Non-pigmented ciliary epithelial cell (primary cell): Measurements from ENCODE around the gene MED12.

Experiments used
- DNase-seq: peaks from one replicate; pipeline ENCODE4 v3.0.0-alpha.2; 2010; ENCODE audit warnings: low read depth

Gene MED12

GRCh38 chrX:71107762-71108360 is 10.5 kb upstream of the MED12 start:
- no peak for DNase-seq

- DNase-seq = no peak
Observed at GRCh38 chrX:71109051-71109450, 9.3 kb upstream of the MED12 start.

- DNase-seq = no peak
Observed at GRCh38 chrX:71111141-71111843, 7.1 kb upstream of the MED12 start, which contains the start of gene IL2RG. Gene IL2RG (minus strand): TSS chrX:71111577. CDS start chrX:71111539, 38 bp downstream.

- no peak for DNase-seq
Observed at GRCh38 chrX:71111921-71112431, 6.4 kb upstream of the MED12 start.

GRCh38 chrX:71117358-71117757 is 1.0 kb upstream of the MED12 start:
- no peak for DNase-seq

GRCh38 chrX:71118985-71119535 is 664 bp downstream of the MED12 start:
- no peak for DNase-seq

GRCh38 chrX:71128166-71128833 is 9.9 kb downstream of the MED12 start:
- no peak for DNase-seq

GRCh38 chrX:71128915-71129765 is 10.7 kb downstream of the MED12 start:
- DNase-seq = no peak

GRCh38 chrX:71131510-71131909 is 13.1 kb downstream of the MED12 start:
- DNase-seq = no peak

GRCh38 chrX:71140440-71140839 is 22.0 kb downstream of the MED12 start:
- no peak for DNase-seq

- DNase-seq = no peak
Observed at GRCh38 chrX:71143508-71143907, 25.1 kb downstream of the MED12 start.

GRCh38 chrX:71144651-71145050 is 26.3 kb downstream of the MED12 start, which contains the start of gene NLGN3:
Gene NLGN3 (plus strand): TSS chrX:71144841. CDS start chrX:71147750, 2,909 bp downstream.
- DNase-seq = no peak

- no peak for DNase-seq
Observed at GRCh38 chrX:71147496-71148277, 29.3 kb downstream of the MED12 start.

GRCh38 chrX:71148278-71148663 is 29.9 kb downstream of the MED12 start:
- no peak for DNase-seq

GRCh38 chrX:71151366-71151765 is 33.0 kb downstream of the MED12 start:
- no peak for DNase-seq

GRCh38 chrX:71154196-71154595 is 35.8 kb downstream of the MED12 start:
- DNase-seq = no peak

GRCh38 chrX:71154641-71155040 is 36.2 kb downstream of the MED12 start:
- no peak for DNase-seq

- no peak for DNase-seq
Observed at GRCh38 chrX:71158603-71159002, 40.2 kb downstream of the MED12 start.

GRCh38 chrX:71159335-71159734 is 40.9 kb downstream of the MED12 start:
- DNase-seq = no peak

- no peak for DNase-seq
Observed at GRCh38 chrX:71160475-71160874, 42.1 kb downstream of the MED12 start.

- no peak for DNase-seq
Observed at GRCh38 chrX:71162981-71163380, 44.6 kb downstream of the MED12 start.
